Endothelial cell of umbilical vein (primary cell): ENCODE data around the gene WDR55. TPM values are rescaled to one million over a fixed set of nuclear protein-coding genes. Genes with fewer than 3 reads are reported as not detected.

Experiments
- BruUV-seq: library from RNA; stranded (reverse); fragments of 400-500 nt; replicated peaks from 2 replicates; lab custom pipeline; 2021; lab: Mats Ljungman, UMichigan
- CTCF ChIA-PET: fragments of 300-600, 350-600 bp; sonication (Branson Sonifier 250); formaldehyde crosslinking; loops from one replicate; lab custom pipeline; 2021; ENCODE audit warnings: antibody characterized with exemption, inconsistent platforms; lab: Charles Lee
- POLR2A ChIA-PET: fragments of 300-600, 350-600 bp; sonication (Branson Sonifier 250); formaldehyde crosslinking; loops from one replicate; lab custom pipeline; 2021; ENCODE audit warnings: antibody characterized with exemption, inconsistent platforms; lab: Charles Lee
- DNase-seq: peaks from one replicate; pipeline ENCODE4 v3.0.0-alpha.2; 2011; ENCODE audit warnings: low read depth, low spot score
- FAIRE-seq: peaks from 2 replicates; lab custom pipeline; 2011; peaks lifted over from hg19 to GRCh38; lab: Jason Lieb, UNC
- H2AFZ ChIP-seq: 2 replicates; pipeline ENCODE4 v1.6.0; 2012; ENCODE audit warnings: low read depth, low read length, control low read depth, inconsistent platforms
- H3K27ac ChIP-seq: 2 replicates; pipeline ENCODE4 v1.5.1; 2011; ENCODE audit warnings: low read depth, mild to moderate bottlenecking, control low read depth, low read length, moderate library complexity; ENCODE audit not compliant: insufficient read depth
- H3K27me3 ChIP-seq, 2 experiments: 2 replicates each; pipeline versions ENCODE4 v1.6.0 to v1.6.1; 2011; ENCODE audit warnings: low read length in 2 of 2, mixed read lengths in 1 of 2; ENCODE audit not compliant: control insufficient read depth in 2 of 2, insufficient read depth in 2 of 2
- H3K36me3 ChIP-seq, 2 experiments: 2 replicates in 1 of 2; 3 replicates in 1 of 2; pipeline ENCODE4 v1.5.1; 2011; ENCODE audit warnings: low read length in 2 of 2, mild to moderate bottlenecking in 1 of 2, moderate library complexity in 1 of 2; ENCODE audit not compliant: control insufficient read depth in 2 of 2, insufficient read depth in 2 of 2; ENCODE audit errors: extremely low read depth in 1 of 2
- H3K4me1 ChIP-seq: 3 replicates; pipeline ENCODE4 v1.5.1; 2011; ENCODE audit warnings: mild to moderate bottlenecking, low read length; ENCODE audit not compliant: control insufficient read depth, insufficient read depth; ENCODE audit errors: extremely low read depth
- H3K4me2 ChIP-seq: 2 replicates; pipeline ENCODE4 v1.6.1; 2011; ENCODE audit warnings: low read length, control low read depth, mixed read lengths; ENCODE audit not compliant: insufficient read depth
- H3K4me3 ChIP-seq, 3 experiments: fragments of 200-600 bp in 1 of 3; sonication (generic), shearing (Covaris generic) in 1 of 3; replicated peaks in 1 of 3; 2 replicates each; pipeline ENCODE4 v1.5.1; 2011 to 2016; ENCODE audit warnings: control low read depth in 3 of 3, low read length in 3 of 3, mild to moderate bottlenecking in 2 of 3, inconsistent platforms in 1 of 3, low read depth in 1 of 3, moderate library complexity in 1 of 3; ENCODE audit not compliant: insufficient read depth in 1 of 3
- H3K79me2 ChIP-seq: 2 replicates; pipeline ENCODE4 v1.6.0; 2012; ENCODE audit warnings: low read length, inconsistent platforms; ENCODE audit not compliant: control insufficient read depth, insufficient read depth
- H3K9ac ChIP-seq: replicated peaks from 2 replicates; pipeline ENCODE3; 2011; ENCODE audit warnings: low read length, control low read depth; ENCODE audit not compliant: insufficient read depth; ENCODE audit errors: extremely low read depth
- H3K9me1 ChIP-seq: replicated peaks from 3 replicates; pipeline ENCODE4 v1.6.0; 2011; ENCODE audit warnings: mild to moderate bottlenecking, low read length; ENCODE audit not compliant: control insufficient read depth, insufficient read depth; ENCODE audit errors: extremely low read depth
- H3K9me3 ChIP-seq: replicated peaks from 2 replicates; pipeline ENCODE4 v1.5.1; 2012; ENCODE audit warnings: low read length, inconsistent platforms; ENCODE audit not compliant: control insufficient read depth, insufficient read depth
- H4K20me1 ChIP-seq: replicated peaks from 2 replicates; pipeline ENCODE3; 2011; ENCODE audit warnings: mild to moderate bottlenecking, low read length; ENCODE audit not compliant: control insufficient read depth, insufficient read depth; ENCODE audit errors: extremely low read depth
- CTCF ChIP-seq, 2 donors: IDR thresholded peaks; 1 replicate in 1 of 2; 2 replicates in 1 of 2; pipeline ENCODE4 v1.5.1; 2011; ENCODE audit warnings: low read length in 2 of 2, mild to moderate bottlenecking in 2 of 2, moderate library complexity in 2 of 2, control low read depth in 1 of 2, inconsistent platforms in 1 of 2, low read depth in 1 of 2; ENCODE audit not compliant: insufficient read depth in 1 of 2; ENCODE audit errors: extremely low read depth in 1 of 2
- EZH2 ChIP-seq: IDR thresholded peaks from 2 replicates; pipeline ENCODE4 v1.6.1; 2012; ENCODE audit warnings: borderline replicate concordance, low read depth, mild to moderate bottlenecking, moderate library complexity, low read length, inconsistent platforms; ENCODE audit not compliant: severe bottlenecking
- FOS ChIP-seq: IDR thresholded peaks from 2 replicates; pipeline ENCODE4 v1.6.1; 2011; ENCODE audit warnings: mild to moderate bottlenecking, low read length, moderate library complexity, borderline replicate concordance; ENCODE audit not compliant: insufficient read depth
- GATA2 ChIP-seq: IDR thresholded peaks from 2 replicates; pipeline ENCODE4 v1.7.0; 2011; ENCODE audit warnings: low read depth, mild to moderate bottlenecking, moderate library complexity, mixed read lengths, low read length; ENCODE audit not compliant: insufficient read length, insufficient read depth
- JUN ChIP-seq: IDR thresholded peaks from 2 replicates; pipeline ENCODE4 v1.6.1; 2011; ENCODE audit warnings: borderline replicate concordance, low read depth; ENCODE audit not compliant: insufficient read length, insufficient read depth
- MAX ChIP-seq: IDR thresholded peaks from 2 replicates; pipeline ENCODE4 v1.6.1; 2011; ENCODE audit not compliant: insufficient read depth, insufficient read length
- MYC ChIP-seq: IDR thresholded peaks from one replicate; pipeline ENCODE4 v1.6.1; 2011; ENCODE audit warnings: mild to moderate bottlenecking, low read depth, low read length
- POLR2A ChIP-seq: IDR thresholded peaks from 2 replicates; pipeline ENCODE4 v1.6.1; 2012; ENCODE audit warnings: low read depth, mild to moderate bottlenecking, control low read depth, low read length
- POLR2AphosphoS5 ChIP-seq: IDR thresholded peaks from 2 replicates; pipeline ENCODE4 v1.6.1; 2012; ENCODE audit warnings: low read depth, mild to moderate bottlenecking, control low read depth, low read length, moderate library complexity; ENCODE audit not compliant: insufficient read depth
- dilution Hi-C: fragments of 300-500 bp; cut with MboI; formaldehyde crosslinking; loops from one replicate; pipeline ENCODE4 v1.15.0; 2019; ENCODE audit warnings: low sequenced_read_pairs; ENCODE audit not compliant: extremely low pct_ligation_motif_present
- intact Hi-C: fragments of 100-400 bp; cut with micrococcal nuclease; formaldehyde crosslinking; loops from one replicate; pipeline ENCODE4 v1.10.0; 2022
- polyA plus RNA-seq, 4 experiments: library from polyadenylated mRNA; depleted of rRNA in 3 of 4; stranded (reverse) in 3 of 4; unstranded in 1 of 4; fragments of >200 nt; gene quantifications; 2 replicates each; pipeline versions ENCODE4 v1.2.1 to v1.2.3, GENCODE V29; 2011 to 2012; ENCODE audit warnings: missing spikeins in 1 of 4
- total RNA-seq: library from RNA; stranded (reverse); gene quantifications from 2 replicates; pipeline ENCODE4 v1.2.3, GENCODE V29; 2021

The WDR55 gene
- total and polyA plus RNA-seq, 2 donors (not counting 3 experiments of a cell fraction or from before 2014, with no cell fraction given), result 17.5 to 25.3 TPM

- CTCF ChIA-PET, result no interaction called here
- no TSS peak for BruUV-seq
Measured at GRCh38 chr5:140677947-140678346, 13.2 kb downstream of the WDR55 start.

More at GRCh38 chr5:140677947-140678346, 13.2 kb downstream of the WDR55 start:
- Histone ChIP-seq H2AFZ (no peak overlapping the region), H3K4me3 (no peak overlapping the region), H3K9me3 (no peaks in the 10 kb centered on the region), H4K20me1 (no peaks in the 10 kb centered on the region), H3K36me3 (peaks cover 27 to 32% of the 10 kb centered on the region in 2 experiments), H3K27ac (no peak overlapping the region), H3K4me1 (peaks cover under 1% of the 10 kb centered on the region), H3K79me2 (no peaks in the 10 kb centered on the region), H3K9ac (no peak overlapping the region), H3K27me3 (no peaks in the 10 kb centered on the region), H3K9me1 (no peaks in the 10 kb centered on the region), H3K4me2 (no peak overlapping the region)
- TF ChIP-seq GATA2, result no peak
- TF ChIP-seq MAX, result no peak
- no peak for TF ChIP-seq MYC
- TF ChIP-seq FOS, result no peak
- TF ChIP-seq POLR2A, result no peak
- no peak for TF ChIP-seq JUN
- TF ChIP-seq EZH2, result no peak
- no peak for TF ChIP-seq CTCF (IDR thresholded peaks at IDR 0.05; ENCODE audit: extremely low read depth in 1 of 2, insufficient read depth in 1 of 2, low read depth in 1 of 2, low read length in 2 of 2)
- no peak for TF ChIP-seq POLR2AphosphoS5
- intact Hi-C loops (no loop called here), dilution Hi-C loops (no loop called here)
- POLR2A ChIA-PET, result no interaction called here
- DNase-seq, result no peak
- no peak for FAIRE-seq
